DMS153 treated with DMSO at 0.1 percent for 48 hours (cell line): ENCODE data around the gene IRX2.

Source experiments
- DNase-seq: peaks from one replicate; lab custom pipeline; 2025; ENCODE audit not compliant: unreplicated experiment; lab: John Stamatoyannopoulos, UW

The IRX2 gene

DNA sequence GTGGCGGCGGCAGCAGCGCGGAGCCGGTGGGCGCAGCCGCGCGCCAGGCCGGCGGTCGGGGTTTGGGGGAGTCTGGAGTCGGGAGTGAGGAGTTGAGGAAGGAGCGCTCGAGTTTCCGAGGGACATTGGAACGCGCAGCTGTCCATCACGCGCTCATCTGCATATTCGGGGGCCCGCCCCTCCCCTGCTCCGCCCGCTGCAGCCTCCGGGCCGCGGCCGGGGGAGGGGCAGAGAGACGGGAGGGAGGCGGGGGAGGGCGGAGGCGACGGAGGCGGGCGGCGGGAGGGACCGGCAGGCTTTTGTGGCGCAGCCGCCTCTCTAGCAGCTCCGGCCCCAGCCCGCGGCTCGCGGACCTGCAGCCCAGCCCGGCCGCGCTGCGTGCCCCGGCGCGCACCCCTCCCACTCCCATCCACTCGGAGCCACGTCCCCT is at the start of gene IRX2:
Gene IRX2 (minus strand): TSS at position 86 of the 430 bp plus-strand sequence. CDS start 264 bp downstream, outside the sequence.
- peak; percentile 96 for DNase-seq

DNA sequence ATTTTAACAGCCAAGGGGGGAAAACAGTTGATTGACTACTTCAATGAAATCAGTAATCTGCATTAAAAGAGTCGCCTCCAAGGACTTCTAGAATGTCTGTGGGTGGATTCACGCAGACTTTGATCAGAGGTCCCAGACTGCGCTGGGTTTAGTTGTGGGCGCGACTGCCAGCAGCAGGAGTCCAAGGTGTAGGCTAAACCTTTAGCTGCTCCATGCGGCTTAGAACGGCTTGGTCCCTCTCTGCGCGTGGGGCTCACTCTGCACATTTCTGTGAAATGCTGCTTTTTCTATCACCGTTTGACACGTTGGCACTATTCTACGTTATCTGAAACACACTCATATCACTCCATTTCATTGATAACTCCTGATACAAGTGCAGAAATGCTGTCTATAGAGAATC is 48.6 kb upstream of the IRX2 start:
- no peak for DNase-seq

DNA sequence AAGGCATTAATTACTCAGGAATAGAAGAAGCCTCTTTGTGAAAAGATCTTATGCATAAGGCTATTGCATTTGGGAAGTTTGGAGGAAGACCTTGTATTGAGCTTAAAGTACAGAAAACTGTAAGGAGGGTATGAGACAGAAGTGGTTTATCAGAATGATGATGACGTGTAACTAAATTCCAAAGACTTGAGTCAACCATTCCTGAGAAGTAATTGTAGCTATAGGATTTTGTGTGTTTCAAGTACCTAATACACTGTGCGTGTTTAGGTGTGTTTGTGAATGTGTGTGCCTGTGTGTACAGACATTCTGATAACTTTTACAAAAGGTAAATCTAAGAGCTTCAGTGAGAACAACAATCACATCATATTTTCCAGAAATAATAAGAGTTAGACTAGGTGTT is 46.5 kb upstream of the IRX2 start:
- no peak for DNase-seq

DNA sequence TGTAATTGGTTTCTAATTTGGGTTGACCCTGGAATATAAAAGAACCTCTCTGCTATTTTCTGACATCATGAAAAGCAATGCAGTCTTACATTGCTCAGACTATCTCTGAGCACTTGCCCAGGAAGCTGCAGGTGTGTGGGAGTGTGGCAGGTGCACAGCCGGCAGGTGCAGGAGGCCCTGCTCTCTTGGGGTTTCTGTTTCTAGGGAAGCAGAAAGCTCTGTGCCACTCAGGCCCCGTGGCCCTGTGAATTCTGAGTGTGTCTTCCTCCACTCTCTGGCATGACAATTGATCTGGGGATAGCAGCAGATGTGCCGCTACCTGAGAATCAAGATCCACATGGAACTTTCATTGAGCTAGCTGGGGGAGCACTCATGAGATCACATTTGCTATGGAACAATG is 45.7 kb upstream of the IRX2 start:
- DNase-seq: peak; percentile 82

DNA sequence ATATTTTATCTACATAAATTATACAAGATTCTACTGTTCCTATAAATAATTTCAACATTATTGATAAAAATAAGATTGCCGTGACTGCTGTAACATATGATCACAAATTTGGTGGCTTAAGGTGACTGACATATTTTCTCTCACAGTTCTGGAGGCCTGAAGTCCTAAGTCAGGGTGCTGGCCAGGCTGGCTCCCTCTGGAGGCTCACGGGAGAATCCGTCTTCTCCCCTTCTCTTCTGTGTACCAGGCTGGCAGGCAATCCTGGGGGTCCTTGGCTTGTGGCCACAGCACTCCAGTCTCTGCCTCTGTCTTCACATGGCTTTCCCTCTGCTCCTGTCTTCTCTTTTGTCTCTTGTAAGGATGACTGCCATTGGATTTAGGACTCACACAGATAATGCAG is 31.7 kb upstream of the IRX2 start:
- no peak for DNase-seq

DNA sequence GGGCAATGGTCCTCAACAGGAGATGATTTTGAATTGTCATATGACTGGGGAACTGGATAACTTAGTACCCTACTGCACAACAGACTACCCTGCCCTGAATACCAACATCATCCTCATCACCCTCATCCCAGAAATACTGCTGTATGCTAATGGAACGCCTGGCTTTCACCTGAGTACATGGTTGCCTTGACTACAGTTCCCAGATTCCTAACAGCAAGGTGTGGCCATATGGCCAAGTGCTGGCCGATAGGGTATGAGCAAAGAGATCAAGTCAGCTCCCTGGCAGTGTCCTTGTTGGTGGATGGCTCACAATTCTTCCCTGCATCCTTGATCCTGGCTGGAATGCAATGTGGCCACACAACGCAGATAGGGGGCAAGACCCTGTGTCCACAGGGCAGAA is 31.2 kb upstream of the IRX2 start:
- no peak for DNase-seq

DNA sequence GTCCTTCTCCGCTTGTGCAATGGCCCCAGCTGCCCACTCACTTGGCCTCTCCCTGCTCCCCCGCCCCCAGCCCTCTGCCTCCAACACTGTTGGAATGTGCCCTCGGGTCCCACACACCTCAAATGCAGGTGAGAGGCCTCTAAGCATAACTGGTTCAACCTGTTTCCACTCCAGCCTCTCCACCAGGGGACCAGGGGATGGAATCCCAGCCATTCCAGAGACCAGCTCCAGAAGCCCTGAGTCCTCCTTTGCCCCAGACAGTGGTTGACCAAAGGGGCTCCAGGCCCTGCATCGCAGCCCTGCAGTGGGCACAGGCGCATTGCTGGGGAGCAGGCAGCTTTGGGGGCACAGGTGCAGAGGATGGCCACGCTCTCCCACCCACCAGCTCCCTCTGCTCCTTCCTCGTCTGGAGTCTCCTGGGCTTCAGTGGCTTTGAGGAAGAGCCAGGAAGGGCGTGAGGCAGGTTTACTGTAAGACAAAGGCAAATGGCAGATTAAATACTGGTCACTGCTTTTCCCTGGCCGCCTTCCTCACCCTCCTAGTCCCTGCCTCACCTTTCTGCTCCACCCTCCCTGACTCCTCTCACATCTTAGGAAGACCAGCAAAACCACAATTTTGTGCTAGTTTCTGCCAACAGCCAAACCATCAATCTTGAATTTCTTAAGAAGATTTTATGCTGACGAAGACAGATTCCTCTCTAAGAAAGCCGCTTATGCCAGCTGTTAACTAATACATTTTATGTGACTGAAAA is 29.1 kb upstream of the IRX2 start:
- no peak for DNase-seq

DNA sequence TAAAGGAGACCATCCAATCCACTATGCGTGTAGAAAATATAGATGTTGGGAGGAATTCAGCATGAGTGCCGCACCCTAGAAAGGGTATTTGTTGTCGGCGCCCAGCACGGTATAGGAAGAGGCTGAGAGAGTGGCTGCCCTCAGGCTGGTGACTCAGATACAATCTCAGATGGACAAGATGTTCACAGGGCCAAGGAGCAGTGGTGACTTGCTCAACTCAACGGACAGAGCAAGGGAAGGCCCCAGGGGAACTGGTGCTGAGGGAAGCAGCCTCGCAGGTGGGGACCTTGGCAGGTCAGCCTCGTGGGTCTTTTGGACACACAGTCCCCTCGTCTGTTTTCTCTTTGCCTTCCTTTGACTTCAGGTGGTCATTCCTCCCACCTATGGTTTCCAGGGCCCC is 28.0 kb upstream of the IRX2 start:
- no peak for DNase-seq

DNA sequence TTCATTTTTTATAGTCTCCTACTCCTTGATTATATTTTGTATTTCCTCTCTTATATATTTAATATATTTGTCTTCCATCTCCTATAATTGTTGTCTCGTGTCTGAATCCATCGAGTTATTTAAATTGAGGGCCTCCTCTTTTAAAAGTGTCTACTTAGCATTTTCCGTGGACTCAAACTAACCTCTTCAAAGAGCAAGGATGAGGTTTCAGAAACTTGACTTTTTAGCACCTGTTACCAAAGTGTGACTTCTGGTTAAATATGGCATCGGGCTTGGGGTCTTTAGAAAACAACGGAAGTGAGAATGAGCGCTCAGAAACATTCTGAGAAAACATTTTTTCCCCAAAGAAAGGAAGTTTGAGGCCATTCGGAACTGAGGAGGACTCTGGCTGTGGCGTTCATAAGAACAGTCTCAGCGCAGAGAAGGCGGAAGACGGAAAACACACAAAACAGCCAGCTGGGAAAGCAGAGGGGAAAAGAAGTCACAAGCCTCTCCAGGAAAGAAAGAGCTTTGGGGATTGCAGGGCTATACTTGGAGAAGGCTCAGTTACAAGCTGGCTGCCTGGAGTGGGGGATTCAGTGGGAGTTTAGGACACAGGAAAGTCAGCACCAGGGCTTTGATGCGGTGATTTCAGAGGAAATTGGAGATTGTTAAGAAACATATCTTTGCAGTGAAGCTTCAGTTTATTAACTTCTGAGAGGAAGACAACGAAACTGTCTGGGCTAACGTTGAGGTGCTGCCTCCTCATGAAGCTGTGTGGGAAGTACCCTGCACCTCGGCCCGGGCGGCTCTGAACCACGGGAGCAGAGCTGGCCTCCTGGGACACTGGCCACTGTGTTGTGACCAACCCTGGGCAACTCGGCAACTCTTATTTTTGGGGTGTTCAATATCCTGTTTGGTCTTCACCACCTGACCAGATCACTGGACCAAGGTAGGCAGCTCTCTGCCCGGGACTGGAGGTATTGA is 25.1 kb upstream of the IRX2 start:
- DNase-seq: no peak

DNA sequence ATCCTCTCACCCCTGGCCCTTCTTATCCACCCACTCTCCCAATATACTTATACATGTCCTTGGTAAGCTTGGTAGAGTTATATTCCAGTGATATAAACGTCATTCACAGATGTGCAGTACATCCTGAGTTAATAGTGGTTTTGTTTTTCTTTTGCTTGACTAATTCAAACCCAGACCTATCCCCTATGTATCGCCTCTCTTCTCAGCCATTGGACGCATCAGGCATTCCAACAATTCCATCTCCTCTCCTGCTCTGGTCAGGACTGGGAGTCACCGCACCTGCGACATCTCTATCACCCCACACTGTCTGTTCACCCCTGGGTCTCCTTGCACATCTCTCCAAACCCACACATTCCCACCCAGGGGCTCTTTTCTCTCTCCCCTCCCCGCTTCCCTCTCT is 21.9 kb upstream of the IRX2 start:
- no peak for DNase-seq

DNA sequence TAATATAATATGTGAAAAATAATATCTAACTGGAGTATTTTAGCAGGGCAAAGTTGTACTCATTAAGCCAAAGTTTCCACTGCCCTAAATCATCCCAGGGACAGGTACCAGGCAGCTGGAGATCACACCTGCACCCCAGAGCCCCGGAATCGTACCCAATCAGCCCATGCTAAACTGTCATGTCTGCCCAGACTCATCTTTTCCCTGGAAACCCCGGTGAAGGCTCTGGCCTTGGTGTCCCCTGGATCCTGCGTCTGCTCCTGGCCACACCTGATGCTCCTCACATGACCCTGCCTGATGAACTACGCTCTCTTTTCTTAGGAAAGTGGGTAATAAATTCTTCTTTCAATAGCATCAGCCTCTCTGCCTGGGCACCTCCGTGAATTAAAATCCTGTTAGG is 15.6 kb upstream of the IRX2 start:
- DNase-seq: no peak

DNA sequence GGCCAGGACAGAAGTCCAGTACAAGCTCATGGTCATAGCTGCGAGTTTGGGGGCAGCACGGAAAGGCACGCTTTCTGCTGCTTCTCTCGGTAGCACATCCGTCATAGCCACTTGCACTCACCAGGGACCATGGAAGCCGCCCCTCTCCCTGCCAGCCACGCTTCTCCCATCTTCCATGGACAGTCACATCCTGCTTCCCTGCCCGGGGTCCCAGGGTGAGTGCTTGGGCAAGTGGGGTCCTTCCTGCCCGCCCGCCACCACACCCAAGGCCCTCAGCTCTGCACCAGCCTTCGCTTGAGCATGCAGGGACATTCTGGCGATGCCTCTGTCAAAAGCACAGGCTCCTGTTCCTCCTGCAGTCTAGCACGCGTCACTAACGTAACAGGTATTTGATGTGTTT is 13.1 kb upstream of the IRX2 start:
- no peak for DNase-seq

DNA sequence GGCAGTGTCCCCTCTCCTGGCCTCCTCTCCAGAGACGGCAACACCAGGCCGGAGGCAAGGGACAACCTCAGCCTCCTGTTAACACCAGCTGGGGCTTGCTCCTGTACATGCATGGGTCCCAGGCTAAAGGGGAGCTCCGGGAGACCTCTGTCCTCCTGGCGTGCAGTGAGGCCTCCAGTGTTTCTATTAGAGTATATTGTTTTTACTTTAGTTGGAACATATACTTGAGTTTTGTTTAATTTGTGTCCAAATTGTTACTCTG is 12.0 kb upstream of the IRX2 start:
- DNase-seq: no peak

DNA sequence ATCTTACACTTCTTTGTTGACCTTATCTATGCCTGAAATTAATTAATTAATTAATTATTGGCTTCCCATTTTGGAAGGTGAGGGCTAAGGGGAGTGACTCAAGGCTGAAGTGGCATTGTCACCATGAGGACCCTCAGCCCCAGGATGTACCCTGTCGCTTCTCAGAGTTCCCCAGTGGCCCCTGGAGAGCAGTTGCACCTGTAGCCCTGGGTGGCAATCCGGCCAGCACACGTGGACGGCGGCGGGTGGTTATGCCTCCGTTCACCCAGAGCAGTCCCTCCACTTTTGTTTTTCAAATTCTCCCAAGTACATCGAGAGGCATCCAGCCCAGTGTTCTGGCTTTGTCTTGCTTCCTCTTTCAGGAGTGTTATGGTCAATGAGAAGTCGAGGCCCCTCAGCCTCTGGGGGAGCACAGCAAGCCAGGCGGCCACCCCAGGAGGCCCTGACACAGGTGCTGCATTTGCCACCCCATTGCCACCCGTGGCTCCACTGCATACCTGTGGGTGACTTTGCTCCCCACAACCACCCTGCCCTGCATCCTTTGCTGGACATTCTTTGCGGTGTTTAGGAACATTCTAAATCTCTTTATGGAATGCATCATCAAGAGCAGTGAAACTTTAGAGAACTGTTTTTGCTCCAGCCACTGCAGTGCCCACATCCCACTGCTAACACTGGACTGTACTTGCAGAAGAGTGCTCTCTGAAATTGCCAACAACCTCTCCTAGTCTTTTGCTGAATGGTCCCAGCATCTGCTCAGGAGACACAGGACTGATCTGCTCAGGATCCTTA is 11.5 kb upstream of the IRX2 start:
- no peak for DNase-seq

DNA sequence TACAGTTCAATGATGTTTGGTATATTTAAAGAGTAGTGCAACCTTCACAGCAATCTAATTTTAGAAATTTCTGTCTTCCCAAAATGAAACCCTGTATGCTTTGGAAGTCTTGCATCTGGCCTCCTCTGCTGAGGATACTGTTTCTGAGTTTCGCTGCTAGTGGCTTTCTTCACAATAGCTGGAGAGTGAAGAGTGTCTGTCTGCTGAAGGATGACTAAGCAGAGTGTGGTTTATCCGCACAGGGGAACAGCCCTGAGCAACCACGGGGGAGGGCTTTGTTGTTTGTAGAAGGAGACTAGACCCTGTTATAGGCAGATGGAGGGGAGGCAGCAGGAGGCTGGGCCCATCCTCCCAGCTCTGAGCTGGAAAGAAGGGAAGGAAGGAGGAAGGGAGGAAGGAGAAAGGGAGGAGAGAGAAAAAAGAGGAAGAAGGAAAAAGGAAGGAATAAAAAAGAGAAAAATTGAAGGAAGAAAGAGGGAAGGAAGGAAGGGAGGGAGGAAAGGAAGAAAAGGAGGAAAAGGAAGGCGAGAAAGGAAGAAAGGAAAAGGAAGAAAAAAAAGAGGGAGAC is 10.5 kb upstream of the IRX2 start:
- no peak for DNase-seq

DNA sequence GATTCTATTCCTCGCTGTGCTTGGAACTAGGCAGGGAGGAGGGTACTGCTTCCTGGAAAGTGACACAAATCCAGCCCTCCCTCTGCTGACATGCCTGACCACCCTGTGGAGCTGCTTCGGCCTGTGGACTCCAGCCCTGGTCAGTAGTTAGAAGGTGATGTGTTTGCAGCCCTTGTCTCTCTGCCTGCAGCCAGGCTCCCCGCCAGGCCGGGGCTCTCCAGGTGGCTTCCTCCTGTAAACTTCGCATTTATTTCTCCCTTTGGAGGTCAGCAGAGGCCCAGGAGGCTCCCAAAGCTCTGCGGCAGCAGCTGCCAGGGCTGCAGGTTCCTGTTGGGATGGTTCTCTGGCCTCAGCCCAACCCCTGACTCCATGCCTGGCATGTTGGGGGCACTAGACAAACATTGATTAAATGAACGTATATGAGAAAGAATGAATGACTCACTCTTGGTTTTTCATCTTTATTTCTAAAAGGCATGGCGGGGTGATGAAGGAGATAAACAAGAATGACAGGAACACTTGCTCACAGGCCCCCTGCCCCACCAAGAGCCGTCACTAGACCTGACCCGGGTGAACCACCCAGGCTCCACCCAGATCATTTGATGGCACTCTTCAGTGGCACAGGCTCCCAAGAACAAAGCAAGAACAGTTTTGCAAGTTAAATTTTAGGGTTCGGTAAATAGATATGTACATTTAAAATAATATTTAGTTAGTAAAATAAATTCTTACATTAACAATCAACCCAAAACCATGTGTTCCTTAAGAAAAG is 8.4 kb upstream of the IRX2 start:
- no peak for DNase-seq

DNA sequence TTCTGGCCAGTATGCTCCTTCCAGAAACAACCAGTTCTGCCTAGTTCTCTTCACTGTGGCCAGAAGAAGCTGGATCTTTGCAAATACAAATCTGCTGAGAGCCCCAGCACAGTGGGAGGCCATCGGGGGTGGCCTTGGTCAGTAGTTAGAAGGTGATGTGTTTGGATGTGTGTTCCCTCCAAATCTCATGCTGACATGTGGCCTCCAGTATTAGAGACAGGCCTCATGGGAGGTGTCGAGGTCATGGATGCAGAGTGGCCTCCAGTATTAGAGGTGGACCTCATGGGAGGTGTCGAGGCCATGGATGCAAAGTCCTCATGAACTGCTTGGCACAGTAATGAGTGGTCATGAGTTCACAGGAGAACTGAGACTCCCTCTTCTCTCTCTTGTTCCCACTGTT is 7.6 kb upstream of the IRX2 start:
- DNase-seq: no peak

DNA sequence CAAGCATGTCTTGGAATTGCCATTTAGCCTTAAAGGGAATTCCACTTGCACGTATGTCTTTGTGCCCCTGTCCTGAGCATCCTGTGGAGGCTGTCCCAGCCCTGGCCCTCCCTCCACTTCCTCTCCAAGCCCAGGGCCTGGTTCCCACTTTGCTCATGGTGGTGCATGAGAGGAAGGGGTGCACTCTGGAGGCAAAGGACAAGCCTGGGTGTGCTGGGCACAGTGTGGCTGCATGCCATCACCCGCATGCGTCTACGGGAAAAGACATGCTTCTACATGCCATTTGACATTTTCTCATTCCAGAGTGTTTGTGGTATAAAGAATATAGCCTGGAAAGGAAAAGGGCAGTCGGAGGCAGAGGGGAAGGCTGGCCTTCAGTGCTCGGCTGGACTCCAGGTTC is 7.2 kb upstream of the IRX2 start:
- no peak for DNase-seq

DNA sequence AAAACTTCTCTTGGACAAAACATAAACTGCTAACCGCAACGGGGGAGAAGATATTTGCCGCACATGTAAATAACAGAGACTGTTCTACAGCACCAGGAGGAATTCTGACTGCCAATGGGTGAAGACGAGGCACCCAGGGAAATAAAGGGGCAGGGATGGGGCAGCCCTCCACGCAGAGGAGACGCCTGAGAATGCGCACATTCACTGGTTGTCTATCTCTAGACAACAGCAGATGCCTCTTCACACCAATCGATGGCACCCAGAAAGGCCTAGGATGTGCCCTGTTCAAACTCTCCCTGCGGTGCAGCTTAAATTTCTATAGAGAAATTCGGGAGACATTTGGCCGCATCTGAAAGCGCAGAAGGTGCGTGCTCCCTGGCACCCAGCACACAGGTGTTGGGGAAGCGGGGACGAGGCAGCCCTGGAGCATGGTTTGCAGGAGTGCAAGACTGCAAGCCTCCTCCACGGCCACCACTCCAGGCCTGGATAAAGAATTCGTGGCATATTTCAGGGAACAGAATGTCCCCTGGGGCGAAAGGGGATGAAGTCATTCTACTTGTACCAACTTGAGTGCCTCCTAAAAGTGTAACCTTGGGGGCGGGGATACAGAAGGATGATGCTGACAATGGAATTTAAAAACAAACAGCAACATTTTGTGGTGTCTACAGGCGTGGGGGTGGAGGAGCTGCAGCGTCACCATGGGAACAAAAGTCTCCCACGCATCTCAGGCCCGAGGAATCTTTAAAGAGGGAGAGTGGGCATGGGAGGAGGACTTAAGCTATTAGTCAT is 6.3 kb upstream of the IRX2 start:
- no peak for DNase-seq
